GM21576 (cell line): Measurements from ENCODE around the gene OR52A5.
A peak's percentile ranks its signal among the peaks of the same experiment; 100 is the strongest.
"Not testable (repeated sequence)": the region's sequence is repeated elsewhere in the genome, so short reads cannot be mapped to it uniquely, and the experiment has no call there.

Experiments
- ATAC-seq: cut with Tn5 transposase; IDR thresholded peaks from one replicate; pipeline ENCODE4 v1.9.1; 2021; ENCODE audit warnings: mild to moderate bottlenecking, moderate library complexity; ENCODE audit not compliant: unreplicated experiment

OR52A5 gene

DNA sequence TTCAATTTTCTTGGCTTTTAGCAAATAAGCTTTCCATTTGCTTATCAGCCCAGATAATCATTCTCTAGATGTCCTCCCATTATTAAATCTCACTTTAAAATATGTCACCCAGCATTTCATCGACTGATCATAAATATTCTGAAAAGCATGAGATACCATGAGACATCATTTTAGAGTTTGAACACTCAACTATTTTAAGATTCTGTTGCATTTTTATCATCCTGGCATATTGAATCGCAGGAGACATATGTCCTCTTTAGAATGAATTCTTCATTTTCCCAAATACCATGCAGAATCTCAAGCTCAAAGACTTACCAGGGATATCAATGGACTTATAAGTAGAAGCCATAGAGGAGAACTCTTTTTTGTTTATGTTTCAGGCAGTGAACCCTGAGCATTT, at the start of gene OR52A5:
Gene OR52A5, minus strand, starts transcription at position 361 of the 400 bp plus-strand sequence. CDS start 5,714 bp downstream, outside the sequence.
- ATAC-seq = no peak

DNA sequence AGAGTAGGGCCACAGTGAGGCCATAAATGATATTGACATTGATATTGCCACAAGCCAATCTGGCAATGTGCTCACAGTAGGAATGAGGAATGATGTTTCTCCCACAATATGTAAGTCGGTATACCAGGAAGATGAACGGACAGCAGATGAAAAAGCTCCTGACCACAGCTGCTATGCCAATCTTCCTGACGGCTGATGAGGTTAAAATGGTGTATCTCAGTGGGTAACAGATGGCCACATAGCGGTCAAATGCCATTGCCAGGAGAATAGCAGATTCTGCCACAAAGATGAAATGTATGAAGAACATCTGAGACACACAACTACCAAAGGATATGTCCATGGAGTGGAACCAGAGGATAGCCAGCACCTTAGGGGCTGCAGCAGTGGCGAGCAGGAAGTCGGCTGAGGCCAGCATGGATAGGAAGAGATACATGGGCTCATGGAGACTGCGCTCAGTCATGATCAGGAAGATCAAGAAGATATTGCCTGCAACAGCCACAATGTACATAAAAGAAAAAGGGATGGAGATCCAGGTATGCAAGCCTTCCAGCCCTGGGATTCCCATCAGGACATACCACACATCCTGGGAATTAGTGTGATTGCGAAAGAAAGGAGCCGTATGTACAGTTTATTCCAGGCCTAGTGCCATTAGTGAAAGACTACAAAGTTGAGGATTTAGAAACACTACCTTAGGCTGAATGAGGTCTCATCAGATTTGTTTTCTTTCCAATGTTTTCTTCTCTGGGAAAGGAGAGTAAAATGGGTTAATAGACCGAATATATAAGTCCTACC, 40.1 kb upstream of the OR52A5 start:
- ATAC-seq = no peak

DNA sequence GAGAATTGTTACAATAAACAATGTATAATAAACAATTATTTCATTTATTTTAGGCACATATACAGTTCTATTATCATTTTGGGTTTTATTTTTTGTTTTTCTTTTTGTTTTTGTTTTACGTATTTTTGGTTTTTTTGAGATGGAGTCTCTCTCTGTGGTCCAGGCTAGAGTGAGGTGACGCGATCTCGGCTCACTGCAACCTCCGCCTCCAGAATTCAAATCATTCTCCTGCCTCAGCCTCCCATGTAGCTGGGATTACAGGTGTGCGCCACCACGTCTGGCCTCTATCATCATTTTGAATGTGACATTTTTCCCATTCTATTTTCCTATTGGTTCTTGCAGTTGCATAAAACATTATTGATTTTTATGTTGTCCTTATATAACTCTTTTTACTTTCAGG, 36.8 kb upstream of the OR52A5 start:
- ATAC-seq = no peak

DNA sequence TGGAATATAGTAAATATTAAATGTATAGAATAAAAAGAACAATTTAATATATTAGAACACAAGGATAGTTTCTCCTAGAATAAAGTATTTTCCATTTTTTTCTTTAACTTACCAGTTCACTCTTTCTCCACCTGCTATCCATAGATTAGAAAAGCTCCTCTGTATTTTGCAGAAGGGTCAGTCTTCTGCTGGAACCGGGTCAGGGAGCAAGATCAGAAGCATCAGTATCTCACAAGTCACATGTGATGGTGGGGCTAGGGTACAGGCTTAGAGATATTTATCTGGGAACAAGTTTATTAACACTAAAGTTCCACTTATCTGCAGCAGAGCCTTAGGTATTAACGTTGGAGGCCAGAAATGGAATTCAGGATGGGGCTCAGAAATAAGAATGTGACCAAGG, 33.7 kb upstream of the OR52A5 start:
- ATAC-seq = no peak

DNA sequence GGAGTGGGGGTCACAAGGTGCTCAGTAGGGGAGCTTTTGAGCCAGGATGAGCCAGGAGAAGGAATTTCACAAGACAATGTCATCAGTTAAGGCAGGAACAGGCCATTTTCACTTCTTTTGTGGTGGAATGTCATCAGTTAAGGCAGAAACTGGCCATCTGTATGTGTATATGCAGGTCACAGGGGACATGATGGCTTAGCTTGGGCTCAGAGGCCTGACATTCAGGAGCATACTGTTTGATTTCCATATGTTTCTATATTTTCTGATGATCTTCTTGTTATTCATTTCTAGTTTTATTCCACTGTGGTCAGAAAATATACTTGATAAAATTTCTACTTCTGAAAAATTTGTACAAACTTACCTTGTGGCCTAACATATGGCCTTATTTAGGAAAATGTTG, 27.7 kb upstream of the OR52A5 start:
- ATAC-seq = not testable (repeated sequence)

DNA sequence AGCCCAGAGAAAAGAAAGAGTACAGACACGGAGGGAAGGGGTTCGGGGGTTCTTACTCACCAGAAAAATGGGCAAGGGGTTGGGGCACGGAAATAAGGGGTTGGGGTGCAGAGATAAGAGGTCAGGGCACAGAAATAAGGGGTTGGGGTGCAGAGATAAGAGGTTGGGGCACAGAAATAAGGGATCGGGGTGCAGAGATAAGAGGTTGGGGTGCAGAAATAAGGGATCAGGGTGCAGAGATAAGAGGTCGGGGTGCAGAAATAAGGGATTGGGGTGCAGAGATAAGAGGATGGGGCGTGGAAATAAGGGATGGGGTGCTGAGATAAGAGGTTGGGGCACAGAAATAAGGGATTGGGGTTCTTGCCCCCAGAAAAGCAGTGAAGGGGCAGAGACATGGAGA, 26.7 kb upstream of the OR52A5 start:
- ATAC-seq = not testable (repeated sequence)

DNA sequence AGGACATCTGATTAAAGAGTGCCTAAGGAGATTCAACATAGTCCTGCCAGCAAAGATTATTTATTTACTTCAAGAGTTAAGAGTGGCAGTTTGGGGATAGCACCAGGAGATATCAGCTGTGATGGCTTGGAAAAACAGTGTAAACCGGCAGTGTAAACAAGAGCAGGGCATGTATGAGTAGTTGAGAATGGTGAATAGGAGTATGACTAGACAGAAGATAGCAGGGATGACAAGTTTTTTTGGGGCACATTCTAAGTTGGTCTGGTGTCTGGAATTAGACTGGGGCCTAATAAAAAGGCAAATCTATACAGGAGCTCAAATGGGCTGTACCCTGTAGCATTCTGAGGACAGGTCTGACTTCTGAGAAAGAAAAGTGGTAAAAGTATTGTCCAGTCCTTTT, 22.9 kb upstream of the OR52A5 start:
- ATAC-seq = not testable (repeated sequence)

DNA sequence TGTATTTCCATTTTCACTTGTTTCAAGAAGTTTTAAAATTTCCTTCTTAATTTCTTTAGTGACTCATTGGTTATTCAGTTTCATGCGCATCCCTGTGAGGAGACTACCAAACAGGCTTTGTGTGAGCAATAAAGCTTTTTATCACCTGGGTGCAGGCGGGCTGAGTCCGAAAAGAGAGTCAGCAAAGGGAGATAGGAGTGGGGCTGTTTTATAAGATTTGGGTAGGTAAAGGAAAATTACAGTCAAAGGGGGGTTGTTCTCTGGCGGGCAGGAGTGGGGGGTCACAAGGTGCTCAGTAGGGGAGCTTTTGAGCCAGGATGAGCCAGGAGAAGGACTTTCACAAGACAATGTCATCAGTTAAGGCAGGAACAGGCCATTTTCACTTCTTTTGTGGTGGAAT, 22.1 kb upstream of the OR52A5 start:
- ATAC-seq = not testable (repeated sequence)

DNA sequence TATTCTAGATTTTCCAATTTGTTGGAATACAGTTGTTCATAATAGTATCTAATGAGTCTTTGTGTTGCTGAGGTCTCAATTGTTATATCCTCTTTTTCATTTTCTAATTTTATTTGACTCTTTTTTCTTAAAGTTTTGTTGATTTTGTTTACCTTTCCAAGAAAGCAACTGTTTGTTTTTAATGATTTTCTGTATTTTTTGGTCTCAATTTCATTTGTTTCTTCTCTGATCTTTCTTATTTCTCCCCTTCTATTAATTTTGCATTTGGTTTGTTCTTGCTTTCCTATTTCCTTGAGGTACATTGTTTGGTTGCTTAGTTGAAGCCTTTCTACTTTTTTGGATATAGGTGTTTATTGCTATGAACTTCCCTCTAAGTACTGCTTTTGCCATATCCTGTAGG, 21.6 kb upstream of the OR52A5 start:
- no peak for ATAC-seq

DNA sequence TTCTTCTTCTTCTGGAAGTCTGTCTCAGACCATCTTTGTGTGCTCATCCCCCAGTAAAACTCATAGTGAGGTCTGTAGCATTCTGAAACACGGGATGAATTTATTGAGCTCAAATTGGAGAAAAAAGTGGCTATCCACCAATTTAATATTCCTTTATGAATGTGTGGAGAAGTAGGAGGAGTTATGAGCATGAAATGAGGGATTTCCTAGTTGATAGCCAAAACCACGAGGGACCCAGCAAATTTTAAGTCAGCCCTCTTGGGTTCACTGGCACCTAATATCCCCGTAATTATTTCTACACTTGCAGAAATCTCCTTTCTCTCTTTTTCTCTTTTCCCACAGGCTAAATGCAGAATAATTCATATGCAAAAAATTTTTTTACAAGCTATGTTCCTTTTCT, 16.5 kb upstream of the OR52A5 start, which contains the start of gene OR52A1:
Gene OR52A1, minus strand, starts transcription at position 101 of the 400 bp plus-strand sequence. CDS start 2,388 bp downstream, outside the sequence.
- ATAC-seq = no peak

DNA sequence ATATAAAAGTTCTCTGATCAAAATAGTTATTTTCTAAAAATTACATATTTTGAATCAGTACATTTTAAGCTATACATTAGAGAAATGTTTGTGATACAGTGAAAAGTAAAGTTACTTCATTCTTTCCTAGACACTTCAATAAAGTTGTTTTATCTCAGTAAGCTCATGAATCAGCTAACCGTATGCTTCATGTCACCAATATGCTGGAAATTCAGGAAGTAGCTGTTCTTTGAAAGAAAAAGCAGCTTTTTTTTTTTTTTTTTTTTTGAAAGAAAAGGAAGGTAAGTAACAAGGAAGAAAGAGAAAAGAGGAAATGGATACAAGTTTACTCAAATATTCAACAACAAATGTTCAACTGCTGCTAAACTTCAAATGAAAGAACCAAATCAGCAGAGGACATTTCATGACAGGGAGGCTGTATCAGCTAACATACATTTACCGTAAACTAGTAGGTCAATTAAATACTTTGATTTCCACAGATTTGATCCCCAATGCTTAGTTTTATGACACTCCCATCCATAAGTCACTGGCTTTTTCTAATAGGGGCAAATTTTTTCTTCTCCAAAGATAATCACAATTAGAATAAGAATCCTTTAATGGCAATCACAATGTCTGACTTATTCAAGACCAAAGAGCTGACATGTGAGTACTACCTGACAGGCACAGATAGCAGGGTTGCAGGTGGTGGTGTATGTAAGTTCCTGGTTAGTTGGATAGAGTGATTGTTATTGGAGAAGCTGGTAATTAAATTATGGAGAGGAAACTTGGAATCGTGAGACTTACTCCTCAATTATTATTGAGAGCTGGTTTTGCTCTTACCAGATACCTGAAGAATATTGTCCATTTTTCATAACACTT, 15.6 kb upstream of the OR52A5 start:
- ATAC-seq = no peak

DNA sequence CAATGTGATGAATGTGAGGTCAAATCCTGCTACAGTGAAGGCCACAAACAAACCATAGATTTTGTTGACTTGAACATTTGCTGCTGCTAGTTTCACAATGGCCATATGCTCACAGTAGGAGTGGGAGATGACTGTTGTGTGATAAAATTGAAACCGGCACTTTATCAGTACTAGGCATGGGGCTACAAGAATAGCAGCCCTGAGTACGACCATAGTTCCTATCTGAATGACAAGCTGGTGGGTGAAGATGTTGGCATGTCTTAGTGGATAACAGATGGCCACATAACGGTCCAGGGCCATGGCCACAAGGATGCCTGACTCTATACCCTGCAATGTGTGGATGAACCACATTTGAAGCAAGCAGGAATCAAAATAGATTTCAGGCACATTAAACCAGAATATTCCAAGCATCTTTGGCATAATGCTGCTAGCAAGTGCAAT, 13.6 kb upstream of the OR52A5 start:
- no peak for ATAC-seq

DNA sequence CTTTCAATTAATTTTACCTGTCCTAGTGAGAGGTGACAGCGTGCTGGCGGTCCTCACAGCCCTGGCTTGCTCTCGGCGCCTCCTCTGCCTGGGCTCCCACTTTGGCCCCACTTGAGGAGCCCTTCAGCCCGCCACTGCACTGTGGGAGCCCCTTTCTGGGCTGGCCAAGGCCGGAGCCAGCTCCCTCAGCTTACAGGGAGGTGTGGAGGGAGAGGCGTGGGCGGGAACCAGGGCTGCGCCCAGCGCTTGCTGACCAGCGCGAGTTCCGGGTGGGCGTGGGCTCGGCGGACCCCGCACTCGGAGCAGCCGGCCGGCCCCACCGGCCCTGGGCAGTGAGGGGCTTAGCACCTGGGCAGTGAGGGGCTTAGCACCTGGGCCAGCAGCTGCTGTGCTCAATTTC, 6.0 kb upstream of the OR52A5 start:
- ATAC-seq = not testable (repeated sequence)

DNA sequence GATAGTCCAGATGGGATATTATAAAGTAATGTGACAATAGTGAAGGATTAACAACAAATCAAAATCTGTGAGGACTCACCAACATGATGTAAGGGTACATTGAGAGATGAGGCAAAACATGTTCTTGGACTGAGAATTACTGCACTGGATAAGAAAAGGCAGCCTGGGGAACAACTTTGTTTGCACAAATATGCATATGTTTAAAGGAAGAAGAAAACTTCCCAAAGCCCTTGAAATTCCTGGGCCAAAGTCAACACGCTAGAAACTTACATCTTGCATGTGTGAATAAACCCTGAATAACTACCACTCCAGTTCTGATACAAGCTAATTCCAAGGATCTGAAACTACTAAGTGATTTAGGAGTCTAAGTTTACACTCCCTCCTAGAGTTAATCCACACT, 1.1 kb downstream of the OR52A5 start:
- ATAC-seq = no peak

DNA sequence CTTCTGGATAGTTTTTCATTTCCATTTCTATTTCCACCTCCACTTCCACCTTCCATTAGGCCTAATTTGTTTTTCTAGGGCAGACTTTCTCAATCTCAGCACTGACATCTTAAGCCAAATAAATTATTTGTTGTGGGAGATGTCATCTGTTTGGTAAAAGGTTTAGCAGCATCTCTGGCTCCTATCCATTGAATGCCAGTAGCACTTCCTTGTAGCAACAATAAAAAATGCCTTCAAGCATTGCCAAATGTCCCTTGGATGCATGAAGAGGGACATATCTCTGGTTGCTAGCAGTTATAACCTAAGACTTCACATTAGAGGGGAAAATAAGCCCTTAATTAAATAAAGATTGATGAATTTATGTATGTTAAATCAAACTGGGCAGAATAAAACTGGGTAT, 1.9 kb downstream of the OR52A5 start:
- ATAC-seq = no peak

DNA sequence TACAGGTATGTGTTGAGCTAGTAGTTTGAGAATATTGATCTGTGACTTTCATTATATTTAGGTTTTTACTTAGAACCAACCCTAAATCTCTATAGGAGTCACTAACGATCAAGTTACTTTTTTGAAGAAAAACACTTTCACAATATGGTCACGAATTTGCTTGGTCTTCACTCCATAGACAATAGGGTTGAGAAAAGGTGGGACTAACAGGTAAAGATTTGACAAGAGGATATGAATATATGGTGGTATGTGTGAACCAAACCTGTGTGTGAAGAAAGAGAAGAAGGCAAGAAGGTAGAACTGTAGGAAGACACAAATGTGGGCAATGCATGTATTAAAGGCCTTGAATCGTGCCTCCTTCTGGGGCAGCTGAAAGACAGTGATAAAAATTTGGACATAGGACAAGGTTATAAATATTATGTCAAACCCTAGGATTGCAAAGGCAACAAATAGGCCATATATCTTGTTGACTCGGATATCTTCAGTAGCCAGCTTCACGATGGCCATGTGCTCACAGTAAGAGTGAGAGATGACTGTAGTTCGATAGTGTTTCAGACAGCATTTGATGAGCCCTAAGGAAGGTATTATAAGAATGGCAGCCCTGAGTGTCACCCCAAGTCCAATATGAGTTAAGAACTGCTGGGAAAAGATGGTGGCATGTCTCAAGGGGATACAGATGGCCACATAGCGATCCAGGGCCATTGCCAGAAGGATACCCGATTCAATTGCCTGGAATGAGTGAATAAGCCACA, 6.4 kb downstream of the OR52A5 start:
- ATAC-seq = no peak

DNA sequence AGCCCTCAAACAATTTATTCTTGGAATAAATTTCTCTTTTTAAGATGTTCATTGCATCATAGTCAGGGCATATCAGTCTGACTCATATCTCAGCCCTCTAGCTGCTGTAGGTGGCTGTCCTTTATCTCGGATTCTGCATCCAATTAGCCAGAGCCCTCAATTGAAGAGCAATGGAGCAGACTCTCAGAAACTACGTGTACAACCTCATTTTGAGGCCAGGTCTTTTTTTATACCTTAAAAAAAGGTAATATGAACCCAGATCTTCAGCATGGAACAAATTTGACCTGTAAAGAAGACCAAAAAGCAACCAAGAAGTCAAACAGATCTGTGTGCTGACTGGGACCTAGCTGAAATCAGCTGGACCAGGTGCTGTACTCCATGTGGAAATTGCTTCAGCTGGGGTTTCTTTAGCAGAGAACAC, 8.7 kb downstream of the OR52A5 start:
- ATAC-seq = no peak

DNA sequence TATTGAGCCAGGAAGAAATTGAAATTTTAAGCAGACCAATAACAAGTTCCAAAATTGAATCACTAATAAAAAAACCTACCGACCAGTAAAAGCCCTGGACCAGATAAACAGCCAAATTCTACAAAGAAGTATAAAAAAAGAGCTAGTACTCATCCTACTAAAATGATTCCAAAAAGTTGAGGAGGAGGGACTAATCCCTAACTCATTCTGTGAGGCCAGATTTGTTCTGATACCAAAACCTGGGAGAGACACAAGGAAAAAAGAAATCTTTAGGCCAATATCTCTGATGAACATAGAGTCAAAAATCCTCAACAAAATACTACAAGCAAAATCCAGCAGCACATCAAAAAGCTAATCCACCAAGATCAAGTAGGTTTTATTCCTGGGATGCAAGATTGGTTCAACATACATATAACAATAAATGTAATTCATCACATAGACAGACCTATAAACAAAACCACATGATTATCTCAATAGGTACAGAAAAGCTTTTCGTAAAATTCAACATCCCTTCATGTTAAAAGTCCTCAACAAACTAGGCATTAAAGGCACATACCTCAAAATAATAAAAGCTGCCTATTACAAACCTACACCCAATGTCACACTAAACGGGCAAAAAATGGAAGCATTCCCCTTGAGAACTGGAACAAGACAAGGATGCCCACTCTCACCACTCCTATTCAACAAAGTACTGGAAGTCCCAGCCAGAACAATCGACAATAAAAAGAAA, 13.1 kb downstream of the OR52A5 start:
- ATAC-seq = no peak

DNA sequence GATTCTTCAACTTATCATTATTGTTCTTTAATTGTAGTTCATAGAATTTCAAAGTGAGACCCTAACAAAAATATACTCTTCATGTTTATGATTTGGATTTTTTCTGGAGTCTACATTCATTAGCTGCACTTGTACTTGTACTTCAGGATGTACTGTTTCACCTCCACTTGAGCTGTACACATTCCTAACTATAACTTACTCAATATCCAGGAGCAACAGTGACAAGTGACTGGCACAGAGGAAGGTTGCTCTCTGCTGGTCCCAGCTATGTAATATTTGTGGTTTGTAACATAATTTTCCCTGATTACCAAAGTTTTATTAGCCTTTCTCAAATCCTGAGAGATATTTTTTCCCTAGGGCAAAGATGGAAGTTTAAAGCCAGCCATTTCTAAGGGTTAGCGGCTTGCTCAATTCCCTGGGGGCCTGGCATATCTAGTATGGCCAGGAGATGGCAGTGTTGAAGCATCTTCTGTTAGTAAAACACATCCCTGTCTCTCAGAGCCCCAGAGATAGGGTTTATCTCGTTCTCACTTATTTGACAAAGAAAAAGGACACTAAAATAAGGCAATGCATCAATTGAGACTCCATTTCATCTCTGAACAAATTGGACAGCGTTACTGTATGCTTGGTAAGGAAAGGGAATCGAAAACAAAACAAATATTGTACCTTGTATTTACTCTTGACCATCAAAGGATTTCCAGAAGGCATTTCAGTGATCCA, 14.2 kb downstream of the OR52A5 start:
- peak; percentile 93 for ATAC-seq

DNA sequence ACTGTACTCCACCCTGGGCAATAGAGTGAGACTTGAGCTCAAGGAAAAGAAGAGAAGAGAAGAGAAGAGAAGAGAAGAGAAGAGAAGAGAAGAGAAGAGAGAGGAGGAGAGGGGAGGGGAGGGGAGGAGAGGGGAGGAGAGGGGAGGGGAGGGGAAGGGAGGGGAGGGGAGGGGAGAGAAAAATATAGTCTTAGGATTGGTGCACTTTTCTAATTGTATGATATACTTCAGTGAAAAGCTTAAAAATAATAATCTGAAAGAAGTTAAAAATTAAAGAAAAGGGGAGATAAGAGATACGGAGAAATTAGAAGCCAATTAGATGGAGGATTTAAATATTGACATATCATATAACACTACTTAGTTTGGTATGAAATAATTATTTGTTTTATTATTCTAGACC, 19.3 kb downstream of the OR52A5 start:
- ATAC-seq = no peak
